Fibroblast of lung (primary cell): ENCODE measurements around the gene CFAP77. TPM values are rescaled to one million over a fixed set of nuclear protein-coding genes. Genes with fewer than 3 reads are reported as not detected.

Source experiments
- DNase-seq, 2 donors: peaks; one replicate each; pipeline versions ENCODE4 v3.0.0 to v3.0.0-alpha.2; 2010; ENCODE audit warnings: low read depth in 2 of 2
- H2AFZ ChIP-seq: 2 replicates; pipeline ENCODE4 v1.5.1; 2012; ENCODE audit warnings: low read length, control low read depth, inconsistent platforms
- H3K27ac ChIP-seq: 2 replicates; pipeline ENCODE4 v1.5.1; 2011; ENCODE audit warnings: low read length, control low read depth; ENCODE audit not compliant: insufficient read depth
- H3K27me3 ChIP-seq: 2 replicates; pipeline ENCODE4 v1.5.1; 2011; ENCODE audit warnings: mild to moderate bottlenecking, low read length; ENCODE audit not compliant: control insufficient read depth, insufficient read depth
- H3K36me3 ChIP-seq: 2 replicates; pipeline ENCODE4 v1.5.1; 2011; ENCODE audit warnings: low read length; ENCODE audit not compliant: control insufficient read depth, insufficient read depth
- H3K4me1 ChIP-seq: 2 replicates; pipeline ENCODE4 v1.5.1; 2011; ENCODE audit warnings: low read length; ENCODE audit not compliant: control insufficient read depth, insufficient read depth; ENCODE audit errors: extremely low read depth
- H3K4me2 ChIP-seq: 2 replicates; pipeline ENCODE4 v1.5.1; 2011; ENCODE audit warnings: low read length, control low read depth; ENCODE audit not compliant: insufficient read depth; ENCODE audit errors: extremely low read depth
- H3K4me3 ChIP-seq, 4 experiments: fragments of 200-600 bp in 1 of 4; sonication (generic) in 1 of 4; replicated peaks in 1 of 4; 2 replicates each; pipeline ENCODE4 v1.5.1; 2011 to 2016; ENCODE audit warnings: low read length in 4 of 4, low read depth in 3 of 4, mild to moderate bottlenecking in 3 of 4, control low read depth in 2 of 4, inconsistent platforms in 1 of 4, mixed read lengths in 1 of 4; ENCODE audit not compliant: insufficient read depth in 1 of 4; ENCODE audit errors: control extremely low read depth in 1 of 4
- H3K79me2 ChIP-seq: 2 replicates; pipeline ENCODE4 v1.5.1; 2012; ENCODE audit warnings: mild to moderate bottlenecking, low read length, inconsistent platforms; ENCODE audit not compliant: control insufficient read depth, insufficient read depth
- H3K9ac ChIP-seq: 2 replicates; pipeline ENCODE4 v1.5.1; 2011; ENCODE audit warnings: mild to moderate bottlenecking, low read length, control low read depth; ENCODE audit not compliant: insufficient read depth
- H3K9me3 ChIP-seq: 2 replicates; pipeline ENCODE4 v1.5.1; 2012; ENCODE audit warnings: low read depth, low read length; ENCODE audit not compliant: control insufficient read depth, insufficient read depth
- H4K20me1 ChIP-seq: 2 replicates; pipeline ENCODE4 v1.5.1; 2011; ENCODE audit warnings: low read length; ENCODE audit not compliant: control insufficient read depth, insufficient read depth; ENCODE audit errors: extremely low read depth
- CTCF ChIP-seq, 2 donors: IDR thresholded peaks in 1 of 2; conservative IDR thresholded peaks in 1 of 2; 1 replicate in 1 of 2; 2 replicates in 1 of 2; pipeline ENCODE4 v1.5.1; 2011 to 2012; ENCODE audit warnings: low read length in 2 of 2, control low read depth in 1 of 2, inconsistent platforms in 1 of 2, low read depth in 1 of 2, mild to moderate bottlenecking in 1 of 2
- EZH2 ChIP-seq: IDR thresholded peaks from 2 replicates; pipeline ENCODE4 v1.5.1; 2012; ENCODE audit warnings: low read length, control low read depth, mild to moderate bottlenecking; ENCODE audit errors: missing control alignments
- polyA plus RNA-seq, 2 donors: library from polyadenylated mRNA; depleted of rRNA in 1 of 2; stranded (reverse) in 1 of 2; unstranded in 1 of 2; fragments of >200 nt; gene quantifications; 2 replicates each; pipeline ENCODE4 v1.2.1, GENCODE V29; 2011 to 2012; ENCODE audit warnings: missing spikeins in 1 of 2
- total RNA-seq: library from RNA; depleted of rRNA; stranded (reverse); fragments of >200 nt; gene quantifications from 2 replicates; pipeline ENCODE4 v1.2.1, GENCODE V29; 2014

The CFAP77 gene
- total and polyA plus RNA-seq, 2 donors (not counting 1 experiment from before 2014, with no cell fraction given): not detected

GRCh38 chr9:132413926-132414325, 3.9 kb downstream of the CFAP77 start:
- Histone ChIP-seq H3K9me3 (no peaks in the 10 kb centered on the region), H3K4me2 (no peak overlapping the region), H3K4me1 (peaks cover 2% of the 10 kb centered on the region), H3K27me3 (peaks cover 30% of the 10 kb centered on the region), H3K79me2 (no peaks in the 10 kb centered on the region), H4K20me1 (no peaks in the 10 kb centered on the region), H3K36me3 (no peaks in the 10 kb centered on the region), H3K27ac (no peak overlapping the region), H3K9ac (no peak overlapping the region), H2AFZ (no peak overlapping the region), H3K4me3 (no peak overlapping the region)
- DNase-seq: no peak
- TF ChIP-seq EZH2: no peak
- TF ChIP-seq CTCF (conservative IDR thresholded peaks at IDR 0.05 in 1 of 2, IDR thresholded peaks at IDR 0.05 in 1 of 2; ENCODE audit: low read depth in 1 of 2, low read length in 2 of 2): no peak

GRCh38 chr9:132414731-132415130, 4.7 kb downstream of the CFAP77 start:
- TF ChIP-seq CTCF (conservative IDR thresholded peaks at IDR 0.05 in 1 of 2, IDR thresholded peaks at IDR 0.05 in 1 of 2; ENCODE audit: low read depth in 1 of 2, low read length in 2 of 2): no peak
- no peak for TF ChIP-seq EZH2
- Histone ChIP-seq H3K4me2 (no peak overlapping the region), H3K4me1 (no peaks in the 10 kb centered on the region), H3K27me3 (peaks cover 30% of the 10 kb centered on the region), H4K20me1 (no peaks in the 10 kb centered on the region), H3K4me3 (no peak overlapping the region), H3K9me3 (no peaks in the 10 kb centered on the region), H3K9ac (no peak overlapping the region), H3K27ac (no peak overlapping the region), H3K36me3 (no peaks in the 10 kb centered on the region), H3K79me2 (no peaks in the 10 kb centered on the region), H2AFZ (no peak overlapping the region)
- no peak for DNase-seq

- DNase-seq: no peak
- Histone ChIP-seq H3K4me3 (no peak overlapping the region), H3K9me3 (no peaks in the 10 kb centered on the region), H3K79me2 (no peaks in the 10 kb centered on the region), H3K27ac (no peak overlapping the region), H2AFZ (no peak overlapping the region), H3K27me3 (peaks cover 30% of the 10 kb centered on the region), H3K9ac (no peak overlapping the region), H3K4me1 (no peaks in the 10 kb centered on the region), H4K20me1 (no peaks in the 10 kb centered on the region), H3K36me3 (no peaks in the 10 kb centered on the region), H3K4me2 (no peak overlapping the region)
- TF ChIP-seq EZH2 (no peak), CTCF (conservative IDR thresholded peaks at IDR 0.05 in 1 of 2, IDR thresholded peaks at IDR 0.05 in 1 of 2; ENCODE audit: low read depth in 1 of 2, low read length in 2 of 2) (no peak)
Observed at GRCh38 chr9:132415181-132415580, 5.2 kb downstream of the CFAP77 start.
